ENCODE measurements around the gene RETSAT.

DNA sequence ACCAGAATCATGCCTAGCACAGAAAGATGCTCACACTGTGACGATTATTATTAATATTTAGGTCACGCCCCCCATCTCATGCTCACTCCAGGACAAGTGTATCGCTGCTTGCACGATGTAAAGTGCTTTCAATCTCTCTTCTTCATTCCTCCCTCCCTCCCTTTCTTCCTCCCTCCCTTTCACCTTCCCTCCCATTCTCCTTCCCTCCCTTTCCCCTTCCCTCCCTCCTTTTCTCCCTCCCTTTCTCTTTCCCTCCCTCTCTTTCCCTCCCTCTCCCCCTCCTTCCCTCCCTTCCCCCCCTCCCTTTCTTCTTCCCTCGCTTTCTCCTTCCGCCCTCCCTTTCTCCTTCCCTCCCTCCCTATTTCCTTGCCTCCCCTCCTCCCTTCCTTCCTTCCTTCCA is 46.1 kb downstream of the RETSAT start:
- TF ChIP-seq, protein P1, sequence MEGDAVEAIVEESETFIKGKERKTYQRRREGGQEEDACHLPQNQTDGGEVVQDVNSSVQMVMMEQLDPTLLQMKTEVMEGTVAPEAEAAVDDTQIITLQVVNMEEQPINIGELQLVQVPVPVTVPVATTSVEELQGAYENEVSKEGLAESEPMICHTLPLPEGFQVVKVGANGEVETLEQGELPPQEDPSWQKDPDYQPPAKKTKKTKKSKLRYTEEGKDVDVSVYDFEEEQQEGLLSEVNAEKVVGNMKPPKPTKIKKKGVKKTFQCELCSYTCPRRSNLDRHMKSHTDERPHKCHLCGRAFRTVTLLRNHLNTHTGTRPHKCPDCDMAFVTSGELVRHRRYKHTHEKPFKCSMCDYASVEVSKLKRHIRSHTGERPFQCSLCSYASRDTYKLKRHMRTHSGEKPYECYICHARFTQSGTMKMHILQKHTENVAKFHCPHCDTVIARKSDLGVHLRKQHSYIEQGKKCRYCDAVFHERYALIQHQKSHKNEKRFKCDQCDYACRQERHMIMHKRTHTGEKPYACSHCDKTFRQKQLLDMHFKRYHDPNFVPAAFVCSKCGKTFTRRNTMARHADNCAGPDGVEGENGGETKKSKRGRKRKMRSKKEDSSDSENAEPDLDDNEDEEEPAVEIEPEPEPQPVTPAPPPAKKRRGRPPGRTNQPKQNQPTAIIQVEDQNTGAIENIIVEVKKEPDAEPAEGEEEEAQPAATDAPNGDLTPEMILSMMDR (conservative IDR thresholded peaks at IDR 0.05; ENCODE audit: low read depth, low read length), result no peak
- no peak for TF ChIP-seq EZH2 (IDR thresholded peaks at IDR 0.05; ENCODE audit: borderline replicate concordance, low read depth, low read length, poor library complexity, severe bottlenecking)

Measured in A673 (cell line).